Stimulated activated memory B cell treated with anti-CD40 and anti-IgM and Interleukin-4, amounts not matched to agents 10 μg/mL and 1 μg/mL and 100 μg/mL, for 72 hours (primary cell): ENCODE data around the gene LPCAT4.
A peak's percentile ranks its signal among the peaks of the same experiment; 100 is the strongest.
"Not testable (repeated sequence)": the region's sequence is repeated elsewhere in the genome, so short reads cannot be mapped to it uniquely, and the experiment has no call there.

Experiments used
- ATAC-seq: fragments of 150-1000 bp; cut with Tn5 transposase; 2 replicates; pipeline ENCODE4 v1.10.0; 2021
- H3K27ac Mint-ChIP-seq: one replicate; pipeline ENCODE4 v1.8.0; 2022; ENCODE audit warnings: mild to moderate bottlenecking, mixed read lengths
- H3K27me3 Mint-ChIP-seq: one replicate; pipeline ENCODE4 v1.8.0; 2022; ENCODE audit warnings: mixed read lengths
- H3K36me3 Mint-ChIP-seq: one replicate; pipeline ENCODE4 v1.8.0; 2022; ENCODE audit warnings: mixed read lengths
- H3K4me1 Mint-ChIP-seq: one replicate; pipeline ENCODE4 v1.8.0; 2022; ENCODE audit warnings: mixed read lengths
- H3K4me3 Mint-ChIP-seq: one replicate; pipeline ENCODE4 v1.8.0; 2022; ENCODE audit warnings: mild to moderate bottlenecking, moderate library complexity, mixed read lengths
- H3K9me3 Mint-ChIP-seq: one replicate; pipeline ENCODE4 v1.8.0; 2022; ENCODE audit warnings: mixed read lengths

The LPCAT4 gene

GRCh38 chr15:34352996-34353395, 14.0 kb downstream of the LPCAT4 start:
- not testable (repeated sequence) for H3K9me3 Mint-ChIP-seq, H3K4me3 Mint-ChIP-seq, H3K4me1 Mint-ChIP-seq, ATAC-seq, H3K27ac Mint-ChIP-seq, H3K27me3 Mint-ChIP-seq
- H3K36me3 Mint-ChIP-seq, result peaks cover 15% of the 10 kb centered on the region

GRCh38 chr15:34349769-34350168, 17.2 kb downstream of the LPCAT4 start:
- no peaks in the 10 kb centered on the region for H3K36me3 Mint-ChIP-seq
- H3K4me1 Mint-ChIP-seq, result no peaks in the 10 kb centered on the region
- H3K9me3 Mint-ChIP-seq, result no peaks in the 10 kb centered on the region
- no peaks in the 10 kb centered on the region for H3K27me3 Mint-ChIP-seq
- H3K27ac Mint-ChIP-seq, result no peak overlapping the region
- H3K4me3 Mint-ChIP-seq, result no peak overlapping the region
- no peak for ATAC-seq

GRCh38 chr15:34348735-34349300, 18.2 kb downstream of the LPCAT4 start:
- no peak for ATAC-seq
- no peaks in the 10 kb centered on the region for H3K9me3 Mint-ChIP-seq
- no peaks in the 10 kb centered on the region for H3K4me1 Mint-ChIP-seq
- H3K27ac Mint-ChIP-seq, result no peak overlapping the region
- no peaks in the 10 kb centered on the region for H3K27me3 Mint-ChIP-seq
- no peak overlapping the region for H3K4me3 Mint-ChIP-seq
- H3K36me3 Mint-ChIP-seq, result no peaks in the 10 kb centered on the region

GRCh38 chr15:34347951-34348638, 18.9 kb downstream of the LPCAT4 start:
- Mint-ChIP-seq H3K27ac (no peak overlapping the region), H3K36me3 (no peaks in the 10 kb centered on the region), H3K27me3 (no peaks in the 10 kb centered on the region), H3K4me3 (no peak overlapping the region), H3K9me3 (no peaks in the 10 kb centered on the region), H3K4me1 (no peaks in the 10 kb centered on the region)
- no peak for ATAC-seq

GRCh38 chr15:34342737-34343575, 24.0 kb downstream of the LPCAT4 start, which contains the start of the genes NOP10 and NUTM1:
TSS of gene NOP10 (minus strand) at chr15:34343136. CDS start at chr15:34343073, 63 bp downstream.
TSS of gene NUTM1 (plus strand) at chr15:34343315. CDS start at chr15:34343697, 382 bp downstream.
- no peaks in the 10 kb centered on the region for H3K27me3 Mint-ChIP-seq
- H3K36me3 Mint-ChIP-seq, result peaks cover 15% of the 10 kb centered on the region
- H3K4me1 Mint-ChIP-seq, result peaks cover 19% of the 10 kb centered on the region
- no peaks in the 10 kb centered on the region for H3K9me3 Mint-ChIP-seq
- peak; percentile 93 for ATAC-seq
- no peak within 1 kb of the TSS for H3K27ac Mint-ChIP-seq
- H3K4me3 Mint-ChIP-seq, result no peak within 1 kb of the TSS

- H3K4me3 Mint-ChIP-seq, H3K27ac Mint-ChIP-seq, ATAC-seq: not testable (repeated sequence)
Observed at GRCh38 chr15:34342213-34342736, 24.7 kb downstream of the LPCAT4 start.

GRCh38 chr15:34341381-34342212, 25.4 kb downstream of the LPCAT4 start:
- no peak for ATAC-seq

More at GRCh38 chr15:34342213-34342736, 24.7 kb downstream of the LPCAT4 start:
- peaks cover 19% of the 10 kb centered on the region for H3K4me1 Mint-ChIP-seq
- H3K36me3 Mint-ChIP-seq, result peaks cover 15% of the 10 kb centered on the region
- not testable (repeated sequence) for H3K9me3 Mint-ChIP-seq, H3K27me3 Mint-ChIP-seq

GRCh38 chr15:34339946-34340345, 27.1 kb downstream of the LPCAT4 start:
- Mint-ChIP-seq H3K4me3 (no peak overlapping the region), H3K27ac (no peak overlapping the region), H3K9me3 (no peaks in the 10 kb centered on the region), H3K27me3 (no peaks in the 10 kb centered on the region), H3K36me3 (peaks cover 20% of the 10 kb centered on the region), H3K4me1 (peaks cover 39% of the 10 kb centered on the region)
- ATAC-seq, result no peak

More at GRCh38 chr15:34341381-34342212, 25.4 kb downstream of the LPCAT4 start:
- no peaks in the 10 kb centered on the region for H3K9me3 Mint-ChIP-seq
- no peak overlapping the region for H3K27ac Mint-ChIP-seq
- H3K36me3 Mint-ChIP-seq, result peaks cover 20% of the 10 kb centered on the region
- H3K27me3 Mint-ChIP-seq, result no peaks in the 10 kb centered on the region
- H3K4me3 Mint-ChIP-seq, result no peak overlapping the region
- H3K4me1 Mint-ChIP-seq, result peaks cover 25% of the 10 kb centered on the region

GRCh38 chr15:34338347-34338746, 28.6 kb downstream of the LPCAT4 start:
- H3K4me1 Mint-ChIP-seq, result peaks cover 51% of the 10 kb centered on the region
- H3K27me3 Mint-ChIP-seq, result no peaks in the 10 kb centered on the region
- H3K4me3 Mint-ChIP-seq, result peak overlapping the region; percentile 100
- H3K36me3 Mint-ChIP-seq, result peaks cover 20% of the 10 kb centered on the region
- no peaks in the 10 kb centered on the region for H3K9me3 Mint-ChIP-seq
- H3K27ac Mint-ChIP-seq, result peak overlapping the region; percentile 96
- ATAC-seq, result no peak

- H3K27me3 Mint-ChIP-seq, result no peaks in the 10 kb centered on the region
Observed at GRCh38 chr15:34337557-34338306, 29.3 kb downstream of the LPCAT4 start, which contains the start of gene SLC12A6. TSS of gene SLC12A6 (minus strand) at chr15:34337781. CDS start at chr15:34336680, 1,101 bp downstream.

GRCh38 chr15:34336991-34337556, 29.9 kb downstream of the LPCAT4 start:
- Mint-ChIP-seq H3K27me3 (no peaks in the 10 kb centered on the region), H3K4me3 (peak overlapping the region; percentile 100), H3K9me3 (no peaks in the 10 kb centered on the region), H3K4me1 (peaks cover 55% of the 10 kb centered on the region), H3K27ac (peak overlapping the region; percentile 96), H3K36me3 (peaks cover 21% of the 10 kb centered on the region)
- ATAC-seq, result peak; percentile 44

More at GRCh38 chr15:34337557-34338306, 29.3 kb downstream of the LPCAT4 start, which contains the start of gene SLC12A6:
- Mint-ChIP-seq H3K4me3 (peak within 1 kb of the TSS; percentile 100), H3K27ac (peak within 1 kb of the TSS; percentile 96), H3K36me3 (peaks cover 20% of the 10 kb centered on the region), H3K9me3 (no peaks in the 10 kb centered on the region), H3K4me1 (peaks cover 53% of the 10 kb centered on the region)
- ATAC-seq, result peak; percentile 91

- Mint-ChIP-seq H3K27me3 (no peaks in the 10 kb centered on the region), H3K36me3 (peaks cover 20% of the 10 kb centered on the region)
Observed at GRCh38 chr15:34336231-34336990, 30.6 kb downstream of the LPCAT4 start.

More at GRCh38 chr15:34336231-34336990, 30.6 kb downstream of the LPCAT4 start:
- Mint-ChIP-seq H3K27ac (peak overlapping the region; percentile 96), H3K9me3 (no peaks in the 10 kb centered on the region), H3K4me1 (peaks cover 55% of the 10 kb centered on the region), H3K4me3 (peak overlapping the region; percentile 100)
- no peak for ATAC-seq
